ENCODE measurements around the gene MEIOB.

MEIOB gene

GRCh38 chr16:1912215-1912543, 40.2 kb upstream of the MEIOB start:
- H3K27ac Mint-ChIP-seq = no peak overlapping the region
- no peaks in the 10 kb centered on the region for H3K36me3 Mint-ChIP-seq
- no peak overlapping the region for H3K4me3 Mint-ChIP-seq
- DNase-seq = no peak
- H3K9me3 Mint-ChIP-seq = no peaks in the 10 kb centered on the region
- H3K4me1 Mint-ChIP-seq = no peaks in the 10 kb centered on the region
- CTCF ChIA-PET = no interaction called here
- H3K27me3 Mint-ChIP-seq = peaks cover 69% of the 10 kb centered on the region

DNA sequence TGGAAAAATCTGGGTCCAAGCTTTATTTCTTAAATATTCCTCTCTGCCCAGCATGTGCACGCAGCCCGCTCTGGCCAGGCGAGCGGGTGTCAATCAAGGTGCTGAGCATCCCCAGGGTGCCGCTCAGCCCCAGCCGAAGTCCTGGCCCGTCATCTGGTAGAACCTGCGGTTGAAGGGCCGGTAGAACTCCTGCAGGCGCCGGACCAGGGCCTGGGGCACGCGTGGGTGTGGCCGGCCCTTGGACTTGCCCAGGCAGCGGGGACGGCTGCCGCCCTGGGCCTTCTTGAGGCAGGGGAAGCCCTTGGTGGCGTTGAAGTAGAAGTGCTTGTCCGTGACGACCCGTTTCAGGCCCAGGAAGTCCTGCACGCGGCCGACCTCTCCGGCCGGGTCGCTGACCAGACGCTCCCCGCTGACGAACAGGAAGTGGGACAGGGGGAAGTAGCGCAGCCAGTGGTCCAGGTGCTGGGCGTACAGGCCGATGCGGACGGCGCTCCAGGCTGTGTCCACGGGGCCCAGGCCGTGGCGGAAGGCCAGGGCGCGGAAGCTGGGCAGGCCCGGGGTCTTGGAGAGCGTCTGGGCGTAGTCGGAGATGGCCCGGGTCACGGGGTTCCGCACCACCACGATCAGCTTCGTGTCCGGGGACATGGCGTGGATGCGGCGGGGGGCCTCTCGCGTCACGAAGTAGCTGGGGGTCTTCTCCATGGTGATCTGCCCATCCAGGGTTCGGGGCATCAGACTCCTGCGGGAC, 39.7 kb upstream of the MEIOB start:
- CTCF ChIA-PET = no interaction called here
- H3K27ac Mint-ChIP-seq = no peak overlapping the region
- no peaks in the 10 kb centered on the region for H3K36me3 Mint-ChIP-seq
- peaks cover 69% of the 10 kb centered on the region for H3K27me3 Mint-ChIP-seq
- no peaks in the 10 kb centered on the region for H3K4me1 Mint-ChIP-seq
- H3K9me3 Mint-ChIP-seq = no peaks in the 10 kb centered on the region
- no peak overlapping the region for H3K4me3 Mint-ChIP-seq
- DNase-seq = no peak

GRCh38 chr16:1909561-1910231, 37.7 kb upstream of the MEIOB start:
- CTCF ChIA-PET = interaction anchor here (1.6 kb wide), 1 partner anchor 14 kb away, joined by 6 read pairs; no protein-coding TSS in a partner anchor
- Mint-ChIP-seq H3K4me1 (no peaks in the 10 kb centered on the region), H3K27me3 (peaks cover 64% of the 10 kb centered on the region), H3K27ac (no peak overlapping the region), H3K4me3 (no peak overlapping the region), H3K36me3 (no peaks in the 10 kb centered on the region), H3K9me3 (no peaks in the 10 kb centered on the region)
- DNase-seq = no peak

- H3K36me3 Mint-ChIP-seq = no peaks in the 10 kb centered on the region
- H3K27ac Mint-ChIP-seq = no peak overlapping the region
- DNase-seq = no peak
- H3K9me3 Mint-ChIP-seq = no peaks in the 10 kb centered on the region
- no peak overlapping the region for H3K4me3 Mint-ChIP-seq
- CTCF ChIA-PET = interaction anchor here (0.6 to 1.6 kb wide), 2 partner anchors 14 to 528 kb away, joined by 4 to 6 read pairs; no protein-coding TSS in a partner anchor
- H3K27me3 Mint-ChIP-seq = peaks cover 64% of the 10 kb centered on the region
- H3K4me1 Mint-ChIP-seq = no peaks in the 10 kb centered on the region
These were observed 37.0 kb upstream of the MEIOB start for GRCh38 chr16:1908983-1909382.

- Mint-ChIP-seq H3K36me3 (no peaks in the 10 kb centered on the region), H3K4me1 (no peaks in the 10 kb centered on the region), H3K9me3 (no peaks in the 10 kb centered on the region), H3K27ac (no peak overlapping the region), H3K4me3 (no peak overlapping the region), H3K27me3 (peaks cover 57% of the 10 kb centered on the region)
- no peak for DNase-seq
- CTCF ChIA-PET = interaction anchor here (0.6 to 1.6 kb wide), 2 partner anchors 15 to 527 kb away, joined by 4 to 6 read pairs; no protein-coding TSS in a partner anchor
These were observed 36.2 kb upstream of the MEIOB start for GRCh38 chr16:1908184-1908583.

DNA sequence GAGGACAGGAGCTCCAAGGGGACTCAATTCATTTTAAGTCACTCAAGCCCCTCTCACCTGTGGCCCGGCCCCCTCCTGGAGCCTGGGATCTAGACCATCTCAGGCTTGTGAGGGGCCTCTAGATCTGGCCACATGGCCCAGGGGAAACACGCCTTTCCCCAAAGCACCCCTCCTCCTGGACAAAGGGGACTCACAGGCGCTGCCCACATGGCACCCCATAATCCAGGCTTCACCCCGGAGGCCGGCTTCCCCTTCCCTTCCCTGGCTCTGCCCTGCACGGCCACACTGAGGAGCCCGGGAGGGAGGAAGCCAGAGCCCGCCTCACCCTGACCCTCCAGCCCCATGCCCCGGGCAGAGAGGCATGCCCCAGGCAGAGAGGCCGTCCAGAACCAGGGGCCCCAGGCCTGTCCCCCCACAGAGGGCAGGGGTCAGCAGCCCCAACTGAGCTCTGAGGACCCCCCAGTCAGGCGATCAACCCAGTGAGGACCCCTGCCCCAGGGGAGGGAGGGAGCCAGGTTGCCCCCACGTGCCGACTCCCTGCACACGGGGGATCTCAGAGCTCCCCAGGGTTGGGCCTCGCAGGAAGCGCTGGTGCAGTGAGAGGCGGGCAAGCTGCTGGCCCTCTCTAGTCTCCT, 35.4 kb upstream of the MEIOB start:
- H3K27me3 Mint-ChIP-seq = peaks cover 58% of the 10 kb centered on the region
- H3K27ac Mint-ChIP-seq = no peak overlapping the region
- CTCF ChIA-PET = no interaction called here
- no peaks in the 10 kb centered on the region for H3K4me1 Mint-ChIP-seq
- no peaks in the 10 kb centered on the region for H3K9me3 Mint-ChIP-seq
- DNase-seq = no peak
- no peak overlapping the region for H3K4me3 Mint-ChIP-seq
- no peaks in the 10 kb centered on the region for H3K36me3 Mint-ChIP-seq

DNA sequence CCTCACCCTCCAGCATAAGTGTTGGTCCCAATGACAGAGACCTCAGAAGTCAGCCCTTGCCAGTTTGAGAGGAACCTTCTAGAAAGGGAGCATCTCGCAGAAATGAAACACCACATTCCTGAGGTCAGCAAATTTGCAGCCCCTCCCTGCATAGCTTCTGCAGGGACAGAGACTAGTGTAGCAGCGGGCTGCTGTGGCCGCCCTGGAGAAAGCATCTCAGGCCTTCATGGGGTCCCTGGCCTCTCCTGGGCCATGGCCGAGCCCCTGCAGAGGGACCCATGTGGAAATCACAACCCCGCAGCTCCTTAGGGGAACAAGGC, 34.8 kb upstream of the MEIOB start:
- CTCF ChIA-PET = no interaction called here
- DNase-seq = no peak
- H3K9me3 Mint-ChIP-seq = no peaks in the 10 kb centered on the region
- H3K4me3 Mint-ChIP-seq = no peak overlapping the region
- no peaks in the 10 kb centered on the region for H3K36me3 Mint-ChIP-seq
- H3K4me1 Mint-ChIP-seq = no peaks in the 10 kb centered on the region
- peaks cover 58% of the 10 kb centered on the region for H3K27me3 Mint-ChIP-seq
- no peak overlapping the region for H3K27ac Mint-ChIP-seq

- H3K9me3 Mint-ChIP-seq = no peaks in the 10 kb centered on the region
- no peaks in the 10 kb centered on the region for H3K4me1 Mint-ChIP-seq
- H3K27ac Mint-ChIP-seq = no peak overlapping the region
- DNase-seq = no peak
- H3K27me3 Mint-ChIP-seq = peaks cover 58% of the 10 kb centered on the region
- no peaks in the 10 kb centered on the region for H3K36me3 Mint-ChIP-seq
- H3K4me3 Mint-ChIP-seq = no peak overlapping the region
- CTCF ChIA-PET = no interaction called here
These were observed 34.3 kb upstream of the MEIOB start for GRCh38 chr16:1906055-1906845.

DNA sequence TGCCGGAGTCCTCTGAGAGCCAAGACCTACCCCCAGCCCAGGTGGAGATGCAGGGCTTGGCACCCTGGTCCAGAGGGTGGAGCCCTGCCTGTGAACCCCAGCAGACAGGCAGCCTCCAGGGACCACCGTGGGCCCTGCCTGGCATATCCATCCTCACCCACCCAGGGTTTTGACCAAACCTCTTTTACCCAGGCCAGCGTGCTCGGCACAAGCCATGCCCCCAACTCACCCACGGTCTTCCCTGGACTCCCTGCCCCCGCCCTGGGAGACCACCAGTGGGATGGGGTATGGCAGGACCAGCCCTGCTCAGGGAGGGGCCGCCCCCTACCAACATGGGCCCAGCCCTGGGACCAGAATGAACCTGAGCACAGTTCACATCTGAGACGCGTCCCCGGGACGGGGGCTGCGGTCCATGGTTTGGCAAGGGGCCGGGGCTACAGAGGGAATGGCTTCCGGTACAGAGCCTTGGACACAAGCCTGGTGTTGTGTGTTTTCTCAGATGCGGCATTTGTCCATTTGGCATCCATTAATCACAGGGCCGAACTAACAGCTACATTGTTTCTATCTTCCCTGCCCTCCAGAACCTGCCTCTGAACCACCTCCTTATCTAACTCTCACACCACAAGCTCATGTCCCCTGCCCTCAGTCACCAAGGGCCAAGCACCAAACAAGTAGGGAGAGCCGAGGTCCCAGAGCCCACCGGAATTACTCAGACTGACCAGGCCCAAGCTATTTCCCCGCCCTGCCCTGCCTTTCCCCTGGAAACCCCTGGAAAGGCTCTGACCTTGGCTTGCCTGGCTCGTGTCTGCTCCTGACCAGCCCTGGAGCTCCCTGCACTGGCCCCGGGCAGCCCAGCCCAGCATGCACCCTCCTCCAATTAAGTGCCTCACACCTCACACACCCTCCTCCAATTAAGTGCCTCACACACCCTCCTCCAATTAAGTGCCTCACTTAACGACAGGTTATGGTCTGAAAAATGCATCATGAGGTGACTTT, 32.2 kb upstream of the MEIOB start:
- Mint-ChIP-seq H3K27me3 (peaks cover 49% of the 10 kb centered on the region), H3K9me3 (no peaks in the 10 kb centered on the region), H3K4me1 (no peaks in the 10 kb centered on the region), H3K27ac (no peak overlapping the region), H3K4me3 (no peak overlapping the region), H3K36me3 (no peaks in the 10 kb centered on the region)
- no peak for DNase-seq
- CTCF ChIA-PET = no interaction called here

DNA sequence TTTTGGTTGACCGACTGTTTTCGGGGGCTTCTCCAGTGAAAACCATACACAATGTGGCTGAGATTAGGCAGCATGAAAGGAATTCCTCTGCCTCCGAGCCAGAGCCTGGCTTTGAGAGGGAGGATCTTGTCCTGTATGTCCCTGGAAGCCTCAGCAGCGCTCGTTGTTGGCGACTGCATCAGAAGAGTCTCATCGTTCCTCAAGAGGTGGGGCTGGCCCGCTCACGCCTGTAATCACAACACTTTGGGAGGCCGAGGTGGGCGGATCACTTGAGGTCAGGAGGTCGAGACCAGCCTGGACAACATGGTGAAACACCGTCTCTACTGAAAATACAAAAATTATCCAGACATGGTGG, 31.2 kb upstream of the MEIOB start:
- no peaks in the 10 kb centered on the region for H3K36me3 Mint-ChIP-seq
- no peak for DNase-seq
- H3K4me3 Mint-ChIP-seq = no peak overlapping the region
- H3K27ac Mint-ChIP-seq = no peak overlapping the region
- no peaks in the 10 kb centered on the region for H3K4me1 Mint-ChIP-seq
- CTCF ChIA-PET = no interaction called here
- H3K27me3 Mint-ChIP-seq = peaks cover 43% of the 10 kb centered on the region
- no peaks in the 10 kb centered on the region for H3K9me3 Mint-ChIP-seq

DNA sequence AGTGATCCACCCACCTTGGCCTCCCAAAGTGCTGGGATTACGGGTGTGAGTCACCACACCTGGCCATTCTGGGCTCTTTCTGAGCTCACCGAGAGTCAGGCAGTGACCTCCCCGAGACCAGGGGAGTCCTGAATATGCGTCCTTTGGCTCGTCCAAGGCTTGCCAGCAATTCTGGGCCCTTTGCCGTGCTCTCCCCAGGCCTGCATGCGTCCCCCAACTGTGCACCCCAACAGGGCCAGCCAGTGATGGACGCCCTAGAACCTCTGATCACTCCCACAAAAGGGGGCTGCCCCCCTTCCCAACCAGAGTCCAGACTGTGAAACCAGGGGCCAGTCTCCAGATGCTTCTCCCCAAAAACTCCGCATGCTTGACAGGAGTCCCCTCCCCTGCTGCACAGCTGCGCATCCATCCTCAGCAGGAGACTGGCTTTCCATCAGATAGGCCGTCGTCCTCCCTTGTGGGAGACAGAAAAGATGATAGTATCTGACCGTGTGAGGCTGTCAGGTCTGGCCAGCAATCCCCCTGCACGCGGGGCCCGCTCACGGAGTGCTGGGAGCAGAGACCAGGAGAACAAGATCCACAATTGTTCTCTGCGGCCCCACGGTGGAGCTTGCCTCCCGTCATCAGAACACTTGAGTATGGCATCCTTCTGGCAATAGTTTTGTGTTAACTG, 30.7 kb upstream of the MEIOB start:
- H3K27ac Mint-ChIP-seq = no peak overlapping the region
- H3K36me3 Mint-ChIP-seq = no peaks in the 10 kb centered on the region
- no peaks in the 10 kb centered on the region for H3K4me1 Mint-ChIP-seq
- CTCF ChIA-PET = no interaction called here
- no peaks in the 10 kb centered on the region for H3K9me3 Mint-ChIP-seq
- H3K27me3 Mint-ChIP-seq = peaks cover 38% of the 10 kb centered on the region
- H3K4me3 Mint-ChIP-seq = no peak overlapping the region
- DNase-seq = no peak

- CTCF ChIA-PET = no interaction called here
These were observed 28.4 kb upstream of the MEIOB start for GRCh38 chr16:1900452-1900774.

DNA sequence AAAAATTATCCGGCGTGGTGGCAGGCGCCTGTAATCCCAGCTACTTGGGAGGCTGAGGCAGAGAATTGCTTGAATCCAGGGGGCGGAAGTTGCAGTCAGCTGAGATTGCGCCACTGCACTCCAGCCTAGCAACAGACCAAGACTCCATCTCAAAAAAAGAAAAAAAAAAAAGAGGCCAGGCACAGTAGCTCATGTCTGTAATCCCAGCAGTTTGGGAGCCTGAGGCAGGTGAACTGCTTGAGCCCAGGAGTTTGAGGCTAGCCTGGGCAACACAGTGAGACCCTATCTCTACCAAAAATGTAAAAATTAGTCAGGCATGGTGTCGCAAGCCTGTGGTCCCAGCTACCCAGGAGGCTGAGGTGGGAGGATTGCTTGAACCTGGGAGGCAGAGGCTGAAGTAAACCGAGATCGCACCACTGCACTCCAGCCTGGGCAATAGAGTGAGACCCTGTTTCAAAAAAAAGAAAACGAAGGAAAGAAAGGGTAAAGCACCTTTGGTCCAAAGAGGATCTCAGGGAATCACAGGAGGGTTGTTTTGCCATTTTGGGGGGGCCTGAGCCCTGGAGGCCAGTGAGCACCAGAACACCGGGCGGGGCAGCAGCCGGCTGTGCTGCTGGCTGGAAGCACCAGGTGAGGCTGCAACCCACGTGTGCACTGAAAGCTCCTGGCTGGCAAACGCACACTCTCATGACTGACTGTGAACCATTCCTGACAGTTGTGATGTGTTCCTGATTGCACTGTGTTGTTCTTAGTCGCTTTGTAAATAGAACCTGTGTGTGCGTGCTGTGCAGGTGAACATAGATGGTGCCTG, 27.9 kb upstream of the MEIOB start:
- Mint-ChIP-seq H3K27me3 (peaks cover 18% of the 10 kb centered on the region), H3K4me3 (no peak overlapping the region), H3K4me1 (no peaks in the 10 kb centered on the region), H3K27ac (no peak overlapping the region), H3K9me3 (no peaks in the 10 kb centered on the region), H3K36me3 (no peaks in the 10 kb centered on the region)
- CTCF ChIA-PET = no interaction called here
- DNase-seq = no peak

More at GRCh38 chr16:1900452-1900774, 28.4 kb upstream of the MEIOB start:
- no peak for DNase-seq
- H3K4me1 Mint-ChIP-seq = no peaks in the 10 kb centered on the region
- no peaks in the 10 kb centered on the region for H3K9me3 Mint-ChIP-seq
- peaks cover 19% of the 10 kb centered on the region for H3K27me3 Mint-ChIP-seq
- H3K27ac Mint-ChIP-seq = no peak overlapping the region
- H3K36me3 Mint-ChIP-seq = no peaks in the 10 kb centered on the region
- H3K4me3 Mint-ChIP-seq = no peak overlapping the region

Measured in activated naive CD4-positive, alpha-beta T cell treated with anti-CD3 and anti-CD28 coated beads, Interleukin-2, amount 10 ng/mL, durations not matched to agents 7 days and 5 days (primary cell).